ENCODE measurements around the gene RHOA. TPM values are rescaled to one million over a fixed set of nuclear protein-coding genes. Genes with fewer than 3 reads are reported as not detected.

Gene RHOA
- total RNA-seq, 1 experiment from 2014 or later: 497 TPM

- no peaks in the 10 kb centered on the region for H3K4me1 ChIP-seq (ENCODE audit: control insufficient read depth in 1 of 2, insufficient read depth in 2 of 2, low read length in 2 of 2)
- no peak overlapping the region for H3K4me2 ChIP-seq (ENCODE audit: low read length)
- no peaks in the 10 kb centered on the region for H3K9me2 ChIP-seq (ENCODE audit: insufficient read depth)
- DNase-seq (ENCODE audit: low read depth, low spot score) (no peak), ATAC-seq (no peak)
- H3K27ac ChIP-seq (ENCODE audit: low read depth, low read length): no peak overlapping the region
- H2AFZ ChIP-seq (ENCODE audit: low read depth, low read length, poor library complexity, severe bottlenecking): no peak overlapping the region
- intact Hi-C loops (cut with micrococcal nuclease): no loop called here
- peaks cover 32 to 33% of the 10 kb centered on the region in 2 experiments; a peak in 3 of 4 replicates for H3K36me3 ChIP-seq (ENCODE audit: control insufficient read depth in 1 of 2, insufficient read depth in 2 of 2, low read length in 2 of 2)
- no peaks in the 10 kb centered on the region for H3K9me3 ChIP-seq (ENCODE audit: control insufficient read depth in 1 of 2, insufficient read depth in 1 of 2, low read depth in 1 of 2, low read length in 2 of 2)
- RAD21 ChIA-PET (ENCODE audit: low non-redundant PET in 1 of 2, low total read pairs in 2 of 2, uncharacterized antibody in 2 of 2, unreplicated experiment in 2 of 2): no interaction called here
- BruUV-seq (replicated peaks): no TSS peak
- TF ChIP-seq RAD21 (IDR thresholded peaks at IDR 0.05; ENCODE audit: low read depth): no peak
- TF ChIP-seq SP1 (IDR thresholded peaks at IDR 0.05; ENCODE audit: low read depth): no peak
- no peak for TF ChIP-seq FOSL1 (IDR thresholded peaks at IDR 0.05; ENCODE audit: low read depth)
- TF ChIP-seq, protein P1, sequence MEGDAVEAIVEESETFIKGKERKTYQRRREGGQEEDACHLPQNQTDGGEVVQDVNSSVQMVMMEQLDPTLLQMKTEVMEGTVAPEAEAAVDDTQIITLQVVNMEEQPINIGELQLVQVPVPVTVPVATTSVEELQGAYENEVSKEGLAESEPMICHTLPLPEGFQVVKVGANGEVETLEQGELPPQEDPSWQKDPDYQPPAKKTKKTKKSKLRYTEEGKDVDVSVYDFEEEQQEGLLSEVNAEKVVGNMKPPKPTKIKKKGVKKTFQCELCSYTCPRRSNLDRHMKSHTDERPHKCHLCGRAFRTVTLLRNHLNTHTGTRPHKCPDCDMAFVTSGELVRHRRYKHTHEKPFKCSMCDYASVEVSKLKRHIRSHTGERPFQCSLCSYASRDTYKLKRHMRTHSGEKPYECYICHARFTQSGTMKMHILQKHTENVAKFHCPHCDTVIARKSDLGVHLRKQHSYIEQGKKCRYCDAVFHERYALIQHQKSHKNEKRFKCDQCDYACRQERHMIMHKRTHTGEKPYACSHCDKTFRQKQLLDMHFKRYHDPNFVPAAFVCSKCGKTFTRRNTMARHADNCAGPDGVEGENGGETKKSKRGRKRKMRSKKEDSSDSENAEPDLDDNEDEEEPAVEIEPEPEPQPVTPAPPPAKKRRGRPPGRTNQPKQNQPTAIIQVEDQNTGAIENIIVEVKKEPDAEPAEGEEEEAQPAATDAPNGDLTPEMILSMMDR (IDR thresholded peaks at IDR 0.05 in 2 of 3, conservative IDR thresholded peaks at IDR 0.05 in 1 of 3; ENCODE audit: borderline replicate concordance in 1 of 3, insufficient read depth in 1 of 3, low read depth in 2 of 3, low read length in 2 of 3): no peak
- no peak for TF ChIP-seq ZNF274 (IDR thresholded peaks at IDR 0.05; ENCODE audit: low read depth, low read length)
- TF ChIP-seq MAX (IDR thresholded peaks at IDR 0.05): no peak
- TF ChIP-seq, protein P2, sequence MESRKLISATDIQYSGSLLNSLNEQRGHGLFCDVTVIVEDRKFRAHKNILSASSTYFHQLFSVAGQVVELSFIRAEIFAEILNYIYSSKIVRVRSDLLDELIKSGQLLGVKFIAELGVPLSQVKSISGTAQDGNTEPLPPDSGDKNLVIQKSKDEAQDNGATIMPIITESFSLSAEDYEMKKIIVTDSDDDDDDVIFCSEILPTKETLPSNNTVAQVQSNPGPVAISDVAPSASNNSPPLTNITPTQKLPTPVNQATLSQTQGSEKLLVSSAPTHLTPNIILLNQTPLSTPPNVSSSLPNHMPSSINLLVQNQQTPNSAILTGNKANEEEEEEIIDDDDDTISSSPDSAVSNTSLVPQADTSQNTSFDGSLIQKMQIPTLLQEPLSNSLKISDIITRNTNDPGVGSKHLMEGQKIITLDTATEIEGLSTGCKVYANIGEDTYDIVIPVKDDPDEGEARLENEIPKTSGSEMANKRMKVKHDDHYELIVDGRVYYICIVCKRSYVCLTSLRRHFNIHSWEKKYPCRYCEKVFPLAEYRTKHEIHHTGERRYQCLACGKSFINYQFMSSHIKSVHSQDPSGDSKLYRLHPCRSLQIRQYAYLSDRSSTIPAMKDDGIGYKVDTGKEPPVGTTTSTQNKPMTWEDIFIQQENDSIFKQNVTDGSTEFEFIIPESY (IDR thresholded peaks at IDR 0.05; ENCODE audit: extremely low read depth, insufficient replicate concordance, low read length): no peak
- TF ChIP-seq REST (IDR thresholded peaks at IDR 0.05; ENCODE audit: low read depth): no peak
- no peak for TF ChIP-seq JUND (IDR thresholded peaks at IDR 0.05)
- TF ChIP-seq EGR1 (IDR thresholded peaks at IDR 0.05; ENCODE audit: low read depth): no peak
- no peak for TF ChIP-seq POLR2A (IDR thresholded peaks at IDR 0.05; ENCODE audit: borderline replicate concordance, extremely low read depth, insufficient read depth, insufficient read length)
- no peak for TF ChIP-seq SRF (IDR thresholded peaks at IDR 0.05; ENCODE audit: low read depth)
- TF ChIP-seq YY1 (IDR thresholded peaks at IDR 0.05; ENCODE audit: extremely low read depth, insufficient replicate concordance, low read depth, low read length): no peak
- no peak for TF ChIP-seq ZFX (IDR thresholded peaks at IDR 0.05)
- TF ChIP-seq POLR2AphosphoS5 (IDR thresholded peaks at IDR 0.05; ENCODE audit: low read depth, low read length): no peak
- H3K4me3 ChIP-seq (replicated peaks in 1 of 2; ENCODE audit: low read depth in 1 of 2, low read length in 2 of 2): no peak overlapping the region
- H3K79me2 ChIP-seq (ENCODE audit: insufficient read depth, low read length): peaks cover 42% of the 10 kb centered on the region
- CTCF ChIA-PET: no interaction called here
- H3K9ac ChIP-seq (ENCODE audit: low read length): no peak overlapping the region
- no peaks in the 10 kb centered on the region for H4K20me1 ChIP-seq (ENCODE audit: insufficient read depth)
- no peaks in the 10 kb centered on the region for H3K27me3 ChIP-seq (ENCODE audit: insufficient read depth, low read length)
- POLR2A ChIA-PET: no interaction called here
Measured at GRCh38 chr3:49333091-49333490, 78.7 kb downstream of the RHOA start.
